GM19395 (cell line): ENCODE results near the gene SPTLC2.

Source experiments
- ATAC-seq: cut with Tn5 transposase; IDR thresholded peaks from one replicate; pipeline ENCODE4 v1.9.1; 2021; ENCODE audit warnings: mild to moderate bottlenecking, moderate library complexity; ENCODE audit not compliant: unreplicated experiment

Gene SPTLC2

GRCh38 chr14:77623201-77623600 lies 6.8 kb upstream of the SPTLC2 start:
- ATAC-seq, result no peak

- no peak for ATAC-seq
Observed at GRCh38 chr14:77622366-77622961, 6.0 kb upstream of the SPTLC2 start.

- ATAC-seq, result no peak
Observed at GRCh38 chr14:77620222-77620870, 3.9 kb upstream of the SPTLC2 start.

- ATAC-seq, result no peak
Observed at GRCh38 chr14:77618381-77618970, 2.0 kb upstream of the SPTLC2 start.

- peak; percentile 21 for ATAC-seq
Observed at GRCh38 chr14:77616133-77616453, 344 bp downstream of the SPTLC2 start.

- no peak for ATAC-seq
Observed at GRCh38 chr14:77615361-77616132, 890 bp downstream of the SPTLC2 start.

- ATAC-seq, result no peak
Observed at GRCh38 chr14:77613201-77613600, 3.2 kb downstream of the SPTLC2 start.

GRCh38 chr14:77612011-77612620 lies 4.3 kb downstream of the SPTLC2 start:
- ATAC-seq, result no peak

- no peak for ATAC-seq
Observed at GRCh38 chr14:77610553-77610952, 5.9 kb downstream of the SPTLC2 start.

GRCh38 chr14:77609922-77610321 lies 6.5 kb downstream of the SPTLC2 start:
- ATAC-seq, result no peak

GRCh38 chr14:77607741-77608302 lies 8.6 kb downstream of the SPTLC2 start:
- ATAC-seq, result peak; percentile 62

GRCh38 chr14:77605392-77605972 lies 11.0 kb downstream of the SPTLC2 start:
- no peak for ATAC-seq

GRCh38 chr14:77603654-77604255 lies 12.7 kb downstream of the SPTLC2 start:
- ATAC-seq, result no peak

- no peak for ATAC-seq
Observed at GRCh38 chr14:77603031-77603430, 13.4 kb downstream of the SPTLC2 start.

GRCh38 chr14:77601846-77602619 lies 14.4 kb downstream of the SPTLC2 start:
- no peak for ATAC-seq

GRCh38 chr14:77599889-77600288 lies 16.5 kb downstream of the SPTLC2 start:
- no peak for ATAC-seq

- no peak for ATAC-seq
Observed at GRCh38 chr14:77598366-77599070, 17.9 kb downstream of the SPTLC2 start.

- peak; percentile 55 for ATAC-seq
Observed at GRCh38 chr14:77593501-77593961, 22.9 kb downstream of the SPTLC2 start.
